ENCODE data around the gene DYSF.
"Not testable (repeated sequence)": the region's sequence is repeated elsewhere in the genome, so short reads cannot be mapped to it uniquely, and the experiment has no call there.

The DYSF gene

DNA sequence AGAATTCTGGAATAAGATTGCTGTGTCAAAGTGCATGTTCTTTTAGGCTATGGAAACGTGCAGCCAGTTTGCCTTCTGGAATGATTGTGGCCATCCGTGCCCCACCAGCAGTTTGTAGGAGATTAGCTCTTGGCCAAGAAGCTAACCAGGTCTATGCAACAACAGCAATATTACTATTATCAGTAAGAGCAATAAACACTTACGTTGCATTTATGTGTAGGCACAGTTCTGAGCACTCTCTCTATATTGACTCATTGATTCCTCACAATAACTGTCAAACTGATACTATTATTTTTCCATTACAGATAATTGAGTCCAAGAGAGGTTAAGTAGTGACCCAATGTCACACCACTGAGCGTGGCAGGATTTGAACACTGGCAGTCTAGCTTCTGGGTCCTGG is 186.4 kb downstream of the DYSF start:
- H3K27ac ChIP-seq: no peak overlapping the region
- TF ChIP-seq, protein P1, sequence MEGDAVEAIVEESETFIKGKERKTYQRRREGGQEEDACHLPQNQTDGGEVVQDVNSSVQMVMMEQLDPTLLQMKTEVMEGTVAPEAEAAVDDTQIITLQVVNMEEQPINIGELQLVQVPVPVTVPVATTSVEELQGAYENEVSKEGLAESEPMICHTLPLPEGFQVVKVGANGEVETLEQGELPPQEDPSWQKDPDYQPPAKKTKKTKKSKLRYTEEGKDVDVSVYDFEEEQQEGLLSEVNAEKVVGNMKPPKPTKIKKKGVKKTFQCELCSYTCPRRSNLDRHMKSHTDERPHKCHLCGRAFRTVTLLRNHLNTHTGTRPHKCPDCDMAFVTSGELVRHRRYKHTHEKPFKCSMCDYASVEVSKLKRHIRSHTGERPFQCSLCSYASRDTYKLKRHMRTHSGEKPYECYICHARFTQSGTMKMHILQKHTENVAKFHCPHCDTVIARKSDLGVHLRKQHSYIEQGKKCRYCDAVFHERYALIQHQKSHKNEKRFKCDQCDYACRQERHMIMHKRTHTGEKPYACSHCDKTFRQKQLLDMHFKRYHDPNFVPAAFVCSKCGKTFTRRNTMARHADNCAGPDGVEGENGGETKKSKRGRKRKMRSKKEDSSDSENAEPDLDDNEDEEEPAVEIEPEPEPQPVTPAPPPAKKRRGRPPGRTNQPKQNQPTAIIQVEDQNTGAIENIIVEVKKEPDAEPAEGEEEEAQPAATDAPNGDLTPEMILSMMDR (conservative IDR thresholded peaks at IDR 0.05): no peak
- TF ChIP-seq ZFX (IDR thresholded peaks at IDR 0.05): no peak

- no peak overlapping the region for H3K27ac ChIP-seq
- TF ChIP-seq, protein P1 (conservative IDR thresholded peaks at IDR 0.05): no peak
- no peak for TF ChIP-seq ZFX (IDR thresholded peaks at IDR 0.05)
These were observed 187.1 kb downstream of the DYSF start for GRCh38 chr2:71640489-71640888.

DNA sequence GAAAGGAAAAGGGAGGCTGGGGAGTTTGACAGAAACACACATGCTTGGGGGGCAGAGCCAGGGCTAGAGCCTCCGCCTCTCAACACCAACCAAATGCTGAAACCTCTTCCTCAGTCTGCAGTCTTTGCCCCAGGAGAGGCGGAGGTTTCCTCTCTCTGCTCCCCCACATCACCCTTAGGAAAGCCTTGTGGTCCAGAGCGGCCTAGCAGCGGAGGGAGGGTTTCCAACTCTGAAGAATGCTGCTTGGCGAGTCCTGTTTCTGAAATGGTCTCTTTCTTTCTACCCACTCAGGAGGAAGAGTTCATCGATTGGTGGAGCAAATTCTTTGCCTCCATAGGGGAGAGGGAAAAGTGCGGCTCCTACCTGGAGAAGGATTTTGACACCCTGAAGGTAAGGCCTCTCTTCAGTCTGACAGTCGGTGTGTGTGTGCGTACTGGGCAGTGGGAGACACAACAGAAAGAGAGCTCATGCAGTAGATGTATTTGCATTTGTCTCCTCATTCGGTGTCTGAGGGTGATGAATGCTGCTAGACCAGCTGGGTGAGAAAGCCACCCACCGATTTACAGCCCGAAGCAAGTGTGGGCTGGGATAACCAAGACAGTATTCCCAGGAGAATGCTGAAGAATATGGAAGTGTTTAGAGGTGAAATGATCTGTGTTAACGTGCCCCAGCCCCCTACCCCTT is 190.5 kb downstream of the DYSF start:
- no peak for TF ChIP-seq ZFX (IDR thresholded peaks at IDR 0.05)
- TF ChIP-seq, protein P1 (conservative IDR thresholded peaks at IDR 0.05): no peak
- H3K27ac ChIP-seq: no peak overlapping the region

DNA sequence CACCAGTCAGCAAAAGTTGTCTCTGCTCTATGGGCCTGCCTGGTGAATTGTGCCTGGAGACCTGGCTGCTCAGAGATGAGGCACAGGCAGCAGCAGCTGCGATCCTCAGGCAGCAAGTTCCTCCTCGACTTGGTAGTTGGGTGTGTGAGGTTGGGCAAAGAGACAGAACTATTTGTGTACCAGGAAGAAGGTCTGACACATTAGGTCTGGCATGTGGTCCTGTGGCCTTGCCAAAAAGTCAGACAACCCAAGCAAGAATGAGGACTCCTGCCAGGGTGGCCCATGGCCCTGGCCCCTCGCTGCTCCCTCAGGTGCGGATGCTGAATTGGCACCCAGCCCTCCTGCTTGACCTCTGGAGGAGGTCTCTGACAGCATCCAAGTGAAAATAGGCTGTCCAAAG is 192.7 kb downstream of the DYSF start:
- no peak overlapping the region for H3K27ac ChIP-seq
- TF ChIP-seq ZFX (IDR thresholded peaks at IDR 0.05): no peak
- TF ChIP-seq, protein P1 (conservative IDR thresholded peaks at IDR 0.05): no peak

DNA sequence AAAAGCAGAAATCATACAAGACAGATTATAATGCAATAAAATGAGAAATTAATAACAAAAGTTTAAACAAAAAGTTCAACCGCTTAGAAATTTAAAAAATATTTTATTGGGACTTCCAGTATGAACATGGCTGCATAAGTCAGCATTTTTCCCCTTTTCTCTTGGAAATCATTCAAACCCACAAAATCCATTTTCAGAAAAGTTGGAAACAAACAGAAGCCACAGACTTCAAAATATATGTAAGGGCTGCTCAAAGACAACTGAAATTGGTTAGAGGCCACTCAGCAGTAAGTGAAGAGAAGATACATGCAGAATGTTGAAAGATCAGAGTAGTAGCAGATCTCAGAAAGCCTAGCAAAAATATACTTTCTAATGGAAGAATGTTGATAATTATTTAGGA is 194.0 kb downstream of the DYSF start:
- no peak for TF ChIP-seq ZFX (IDR thresholded peaks at IDR 0.05)
- TF ChIP-seq, protein P1 (conservative IDR thresholded peaks at IDR 0.05): no peak

DNA sequence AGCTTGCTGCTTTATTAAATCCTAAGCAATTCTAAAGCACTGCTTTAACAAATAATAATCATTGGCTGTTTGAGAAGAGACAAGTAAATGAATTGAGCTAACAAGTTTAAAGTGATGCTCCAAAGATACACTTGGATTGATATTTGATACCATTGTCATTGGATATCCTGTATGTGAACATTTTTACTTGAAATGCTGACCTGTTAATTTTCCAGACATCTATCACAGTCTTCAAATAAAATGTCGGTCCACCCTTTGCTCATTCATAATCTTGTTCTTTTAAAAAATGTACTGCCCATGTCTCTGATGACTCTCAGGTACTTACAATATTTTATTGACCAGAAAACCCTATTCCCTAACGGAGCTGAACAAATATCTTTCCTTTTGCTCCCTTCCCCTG is 202.1 kb downstream of the DYSF start:
- H3K27ac ChIP-seq: no peak overlapping the region
- TF ChIP-seq, protein P1 (conservative IDR thresholded peaks at IDR 0.05): no peak

More for the DNA sequence above, 194.0 kb downstream of the DYSF start:
- H3K27ac ChIP-seq: no peak overlapping the region

DNA sequence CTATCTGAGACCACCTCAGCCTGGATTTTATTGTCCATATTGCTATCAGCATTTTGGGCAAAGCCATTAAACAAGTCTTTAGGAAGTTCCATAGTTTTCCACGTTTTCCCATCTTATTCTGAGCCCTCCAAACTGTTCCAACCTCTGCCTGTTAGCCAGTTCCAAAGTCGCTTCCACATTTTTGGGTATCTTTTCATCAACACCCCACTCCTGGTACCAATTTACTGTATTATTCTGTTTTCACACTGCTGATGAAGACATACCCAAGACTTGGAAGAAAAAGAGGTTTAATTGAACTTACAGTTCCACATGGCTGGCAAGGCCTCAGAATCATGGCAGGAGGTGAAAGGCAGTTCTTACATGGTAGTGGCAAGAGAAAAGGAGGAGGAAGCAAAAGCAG is 204.9 kb downstream of the DYSF start:
- H3K27ac ChIP-seq: not testable (repeated sequence)

GRCh38 chr2:71658771-71659170 is 205.4 kb downstream of the DYSF start:
- no peak overlapping the region for H3K27ac ChIP-seq
- TF ChIP-seq, protein P1 (conservative IDR thresholded peaks at IDR 0.05): no peak
- no peak for TF ChIP-seq ZFX (IDR thresholded peaks at IDR 0.05)

All from C4-2B (cell line).